Trophoblast cell (in vitro differentiated cells and primary cell): ENCODE data around the gene TNFRSF6B.

Experiments used
- DNase-seq, 2 donors: peaks; one replicate each; pipeline ENCODE4 v3.0.0-alpha.2; 2016
- H2AFZ ChIP-seq: 2 replicates; pipeline ENCODE4 v1.6.1; 2013; ENCODE audit warnings: low read length, moderate library complexity, mild to moderate bottlenecking; ENCODE audit not compliant: insufficient read depth, poor library complexity
- H2AK5ac ChIP-seq: 2 replicates; pipeline ENCODE4 v1.6.1; 2013; ENCODE audit warnings: mild to moderate bottlenecking, low read length
- H2BK120ac ChIP-seq: 2 replicates; pipeline ENCODE4 v1.6.1; 2013; ENCODE audit warnings: low read length, mild to moderate bottlenecking, moderate library complexity; ENCODE audit not compliant: insufficient read depth, poor library complexity
- H2BK12ac ChIP-seq: 2 replicates; pipeline ENCODE4 v1.6.1; 2013; ENCODE audit warnings: mild to moderate bottlenecking, low read length, moderate library complexity
- H2BK5ac ChIP-seq: 2 replicates; pipeline ENCODE4 v1.6.1; 2013; ENCODE audit warnings: low read length, low read depth, moderate library complexity, mild to moderate bottlenecking; ENCODE audit not compliant: poor library complexity
- H3K14ac ChIP-seq: 2 replicates; pipeline ENCODE4 v1.6.1; 2013; ENCODE audit warnings: mild to moderate bottlenecking, low read length
- H3K18ac ChIP-seq: 2 replicates; pipeline ENCODE4 v1.6.1; 2013; ENCODE audit warnings: mild to moderate bottlenecking, low read length
- H3K23ac ChIP-seq: 2 replicates; pipeline ENCODE4 v1.6.1; 2013; ENCODE audit warnings: low read length
- H3K27ac ChIP-seq: 2 replicates; pipeline ENCODE4 v1.5.1; 2013; ENCODE audit warnings: low read depth, mild to moderate bottlenecking, inconsistent platforms, low read length, moderate library complexity
- H3K27me3 ChIP-seq: 2 replicates; pipeline ENCODE4 v1.6.1; 2013; ENCODE audit warnings: inconsistent platforms, mild to moderate bottlenecking, low read length, moderate library complexity; ENCODE audit not compliant: insufficient read depth
- H3K36me3 ChIP-seq, 2 experiments: 1 replicate in 1 of 2; 2 replicates in 1 of 2; pipeline ENCODE4 v1.6.1; 2013; ENCODE audit warnings: low read length in 2 of 2, mild to moderate bottlenecking in 2 of 2, moderate library complexity in 1 of 2; ENCODE audit not compliant: insufficient read depth in 2 of 2, control insufficient read depth in 1 of 2
- H3K4ac ChIP-seq: 2 replicates; pipeline ENCODE4 v1.6.1; 2013; ENCODE audit warnings: low read depth, mild to moderate bottlenecking, low read length, moderate library complexity
- H3K4me1 ChIP-seq, 2 experiments: 1 replicate in 1 of 2; 2 replicates in 1 of 2; pipeline ENCODE4 v1.6.1; 2013; ENCODE audit warnings: low read length in 2 of 2, mild to moderate bottlenecking in 2 of 2, moderate library complexity in 1 of 2; ENCODE audit not compliant: insufficient read depth in 2 of 2, control insufficient read depth in 1 of 2
- H3K4me2 ChIP-seq: 2 replicates; pipeline ENCODE4 v1.6.1; 2013; ENCODE audit warnings: inconsistent platforms, mild to moderate bottlenecking, low read length, moderate library complexity
- H3K4me3 ChIP-seq: 2 replicates; pipeline ENCODE4 v1.5.1; 2013; ENCODE audit warnings: mild to moderate bottlenecking, low read depth, low read length, inconsistent platforms
- H3K79me1 ChIP-seq: one replicate; pipeline ENCODE4 v1.6.1; 2013; ENCODE audit warnings: low read length
- H3K79me2 ChIP-seq: 2 replicates; pipeline ENCODE4 v1.6.1; 2013; ENCODE audit warnings: low read length, mild to moderate bottlenecking; ENCODE audit not compliant: control insufficient read depth, insufficient read depth, poor library complexity
- H3K9ac ChIP-seq: 2 replicates; pipeline ENCODE4 v1.6.1; 2013; ENCODE audit warnings: mild to moderate bottlenecking, low read length
- H3K9me3 ChIP-seq: 2 replicates; pipeline ENCODE4 v1.6.1; 2013; ENCODE audit warnings: low read depth, mild to moderate bottlenecking, control low read depth, inconsistent platforms, low read length; ENCODE audit not compliant: insufficient read depth
- H4K12ac ChIP-seq: 2 replicates; pipeline ENCODE4 v1.6.1; 2013; ENCODE audit warnings: low read depth, mild to moderate bottlenecking, low read length, moderate library complexity
- H4K8ac ChIP-seq: 2 replicates; pipeline ENCODE4 v1.6.1; 2013; ENCODE audit warnings: low read depth, mild to moderate bottlenecking, low read length, moderate library complexity
- H4K91ac ChIP-seq: one replicate; pipeline ENCODE4 v1.6.1; 2013; ENCODE audit warnings: low read depth, mild to moderate bottlenecking, low read length, moderate library complexity
- WGBS: extraction: QIAGEN DNeasy Blood & Tissue Kit; methylation state at CpG from one replicate; pipeline ENCODE4 v1.1.7; 2013; ENCODE audit warnings: missing lambda C conversion rate; ENCODE audit not compliant: insufficient read length, insufficient coverage; ENCODE audit errors: extremely low coverage; 5-methylcytosine and 5-hydroxymethylcytosine counted together

Gene TNFRSF6B

DNA sequence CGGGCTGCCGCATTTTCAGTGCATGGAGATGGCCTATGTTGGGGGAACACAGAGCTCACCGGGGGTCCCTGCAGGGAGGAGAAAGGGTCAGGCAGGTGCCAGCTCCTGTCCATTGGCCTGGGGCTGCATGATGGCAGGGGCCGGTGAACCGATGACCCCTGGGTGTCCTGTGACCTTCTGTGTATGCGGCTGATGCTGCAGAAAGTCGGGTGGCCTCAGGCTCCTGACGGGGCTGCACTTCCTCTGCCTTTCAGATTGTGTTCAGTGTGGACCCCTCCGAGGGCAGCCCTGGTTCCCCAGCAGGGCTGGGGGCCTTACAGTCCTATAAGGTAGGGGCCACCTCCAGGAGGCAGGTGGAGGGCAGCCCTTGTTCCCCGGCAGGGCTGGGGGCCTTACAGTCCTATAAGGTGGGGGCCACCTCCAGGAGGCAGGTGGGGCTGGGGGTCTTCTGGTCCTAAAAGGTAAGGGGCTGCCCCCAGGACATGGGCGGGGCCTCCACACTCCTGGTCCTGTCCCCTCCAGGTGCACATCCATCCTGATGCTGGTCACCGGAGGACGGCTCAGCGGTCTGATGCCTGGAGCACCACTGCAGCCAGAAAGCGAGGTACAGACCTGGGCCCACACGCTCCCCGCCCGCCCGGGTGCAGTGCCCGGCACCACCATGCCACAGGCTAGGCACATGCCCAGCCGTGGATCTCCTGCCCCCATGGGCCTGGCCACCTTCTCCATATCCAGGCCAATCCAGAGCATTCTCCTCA, 11.0 kb upstream of the TNFRSF6B start:
- Histone ChIP-seq H3K36me3 (peaks cover under 1 to 8% of the 10 kb centered on the region in 2 experiments), H3K4me1 (peaks cover 37 to 39% of the 10 kb centered on the region in 2 experiments), H3K27ac (no peak overlapping the region), H2AK5ac (no peak overlapping the region), H2AFZ (no peak overlapping the region), H4K91ac (no peak overlapping the region), H4K12ac (no peak overlapping the region), H3K27me3 (no peaks in the 10 kb centered on the region), H3K18ac (no peak overlapping the region), H3K9me3 (peaks cover 6% of the 10 kb centered on the region), H3K14ac (no peak overlapping the region), H3K23ac (no peak overlapping the region), H2BK12ac (peak overlapping the region; percentile 34), H3K4me3 (no peak overlapping the region), H3K4ac (no peak overlapping the region), H2BK5ac (no peak overlapping the region), H2BK120ac (no peak overlapping the region), H4K8ac (no peak overlapping the region), H3K79me1 (peaks cover 27% of the 10 kb centered on the region), H3K4me2 (no peak overlapping the region), H3K79me2 (peaks cover 6% of the 10 kb centered on the region), H3K9ac (no peak overlapping the region)
- no peak for DNase-seq
- no CpG with 5 or more reads among the region's 21 CpGs for WGBS

DNA sequence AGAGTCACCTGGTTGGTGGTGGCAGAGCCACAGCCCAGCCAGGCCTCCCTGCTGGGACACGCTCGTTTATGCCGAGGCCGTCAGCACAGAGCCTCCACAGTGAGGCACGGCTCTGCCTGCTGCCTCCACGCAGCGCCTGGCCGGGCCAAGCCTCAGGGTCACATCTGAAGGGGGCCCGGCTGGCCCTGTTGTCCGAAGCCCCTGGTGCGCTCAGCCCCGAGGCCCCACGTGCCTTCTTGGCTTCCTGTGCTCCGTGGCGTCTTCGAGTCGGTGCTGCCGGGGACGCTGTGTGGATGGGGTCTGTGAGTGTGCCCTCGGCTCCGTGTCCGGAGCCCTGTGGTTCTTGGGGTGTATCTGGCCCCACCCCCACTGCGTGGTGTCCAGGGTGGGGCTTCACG, 10.4 kb upstream of the TNFRSF6B start:
- peak overlapping the region; percentile 33 for H2BK120ac ChIP-seq

DNA sequence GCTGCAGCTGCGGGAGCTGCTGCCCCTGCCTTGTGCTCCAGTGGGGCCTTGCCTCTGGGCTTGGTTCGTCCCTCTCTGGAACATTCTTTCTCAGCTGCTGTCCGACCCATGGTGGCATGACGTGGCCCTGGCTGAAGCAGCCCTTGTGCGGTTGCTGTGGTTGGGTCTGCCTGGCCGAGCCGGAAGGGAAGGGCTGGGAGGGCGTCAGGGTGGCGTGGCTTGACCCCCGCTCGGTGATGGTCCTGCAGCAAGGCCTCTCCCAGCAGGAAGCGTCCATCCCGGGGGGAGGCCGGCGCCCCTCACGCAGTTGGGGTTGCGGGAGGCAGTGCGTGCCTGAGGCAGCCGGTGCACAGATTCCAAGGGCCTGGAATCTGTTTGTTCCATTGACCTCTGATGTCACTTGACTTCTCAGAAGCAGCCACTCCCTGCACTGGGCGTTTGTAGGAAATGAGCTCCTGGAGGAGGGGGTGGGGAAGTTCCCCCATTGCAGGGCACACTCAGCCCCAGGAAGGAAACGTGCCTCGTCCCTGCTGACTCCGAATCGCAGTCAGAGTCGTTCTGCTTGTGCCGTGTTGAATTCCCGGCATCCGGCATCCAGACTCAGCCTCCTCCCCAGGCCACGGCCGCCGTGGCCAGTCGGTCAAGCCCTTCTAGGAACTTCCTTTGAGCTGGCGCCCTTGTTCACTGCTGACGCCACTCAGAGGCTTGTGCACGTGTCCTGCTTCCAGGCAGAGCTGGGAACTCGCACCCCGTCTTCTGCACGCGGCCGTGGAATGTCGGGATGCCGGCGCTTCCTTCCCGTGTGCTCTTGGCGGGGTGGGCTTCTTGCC, 9.7 kb upstream of the TNFRSF6B start:
- H3K9ac ChIP-seq = no peak overlapping the region
- H2AK5ac ChIP-seq = peak overlapping the region; percentile 5
- peak overlapping the region; percentile 28 for H4K91ac ChIP-seq
- no peak overlapping the region for H3K4ac ChIP-seq
- H3K79me2 ChIP-seq = peaks cover 4% of the 10 kb centered on the region
- peaks cover 23% of the 10 kb centered on the region for H3K79me1 ChIP-seq
- H3K36me3 ChIP-seq = peaks cover 0 to 2% of the 10 kb centered on the region in 2 experiments
- peak overlapping the region; percentile 13 for H2BK5ac ChIP-seq
- H3K4me1 ChIP-seq = peaks cover 32 to 34% of the 10 kb centered on the region in 2 experiments
- H3K4me2 ChIP-seq = no peak overlapping the region
- H3K23ac ChIP-seq = no peak overlapping the region
- peak; percentile 81 to 88 for DNase-seq
- H2AFZ ChIP-seq = no peak overlapping the region
- H3K27me3 ChIP-seq = no peaks in the 10 kb centered on the region
- WGBS = no CpG with 5 or more reads among the region's 45 CpGs
- no peak overlapping the region for H3K4me3 ChIP-seq
- peak overlapping the region; percentile 36 for H3K14ac ChIP-seq
- H2BK120ac ChIP-seq = peak overlapping the region; percentile 33
- peak overlapping the region; percentile 43 for H3K27ac ChIP-seq
- no peak overlapping the region for H4K12ac ChIP-seq
- peak overlapping the region; percentile 0 for H3K18ac ChIP-seq
- peaks cover 3% of the 10 kb centered on the region for H3K9me3 ChIP-seq
- peak overlapping the region; percentile 5 for H4K8ac ChIP-seq
- H2BK12ac ChIP-seq = peak overlapping the region; percentile 2

More for the DNA sequence above, 10.4 kb upstream of the TNFRSF6B start:
- Histone ChIP-seq H2AK5ac (peak overlapping the region; percentile 5), H3K79me1 (peaks cover 27% of the 10 kb centered on the region), H4K12ac (no peak overlapping the region), H3K4ac (no peak overlapping the region), H3K9ac (no peak overlapping the region), H2BK12ac (peak overlapping the region; percentile 34), H3K4me2 (no peak overlapping the region), H3K4me3 (no peak overlapping the region), H3K27me3 (no peaks in the 10 kb centered on the region), H3K14ac (peak overlapping the region; percentile 7), H3K4me1 (peaks cover 37 to 39% of the 10 kb centered on the region in 2 experiments), H4K8ac (peak overlapping the region; percentile 5), H3K18ac (peak overlapping the region; percentile 0), H3K79me2 (peaks cover 6% of the 10 kb centered on the region), H3K23ac (no peak overlapping the region), H3K9me3 (peaks cover 6% of the 10 kb centered on the region), H3K36me3 (peaks cover 0 to 7% of the 10 kb centered on the region in 2 experiments), H4K91ac (peak overlapping the region; percentile 28), H2AFZ (no peak overlapping the region), H3K27ac (peak overlapping the region; percentile 30), H2BK5ac (no peak overlapping the region)
- no CpG with 5 or more reads among the region's 24 CpGs for WGBS
- DNase-seq = no peak

DNA sequence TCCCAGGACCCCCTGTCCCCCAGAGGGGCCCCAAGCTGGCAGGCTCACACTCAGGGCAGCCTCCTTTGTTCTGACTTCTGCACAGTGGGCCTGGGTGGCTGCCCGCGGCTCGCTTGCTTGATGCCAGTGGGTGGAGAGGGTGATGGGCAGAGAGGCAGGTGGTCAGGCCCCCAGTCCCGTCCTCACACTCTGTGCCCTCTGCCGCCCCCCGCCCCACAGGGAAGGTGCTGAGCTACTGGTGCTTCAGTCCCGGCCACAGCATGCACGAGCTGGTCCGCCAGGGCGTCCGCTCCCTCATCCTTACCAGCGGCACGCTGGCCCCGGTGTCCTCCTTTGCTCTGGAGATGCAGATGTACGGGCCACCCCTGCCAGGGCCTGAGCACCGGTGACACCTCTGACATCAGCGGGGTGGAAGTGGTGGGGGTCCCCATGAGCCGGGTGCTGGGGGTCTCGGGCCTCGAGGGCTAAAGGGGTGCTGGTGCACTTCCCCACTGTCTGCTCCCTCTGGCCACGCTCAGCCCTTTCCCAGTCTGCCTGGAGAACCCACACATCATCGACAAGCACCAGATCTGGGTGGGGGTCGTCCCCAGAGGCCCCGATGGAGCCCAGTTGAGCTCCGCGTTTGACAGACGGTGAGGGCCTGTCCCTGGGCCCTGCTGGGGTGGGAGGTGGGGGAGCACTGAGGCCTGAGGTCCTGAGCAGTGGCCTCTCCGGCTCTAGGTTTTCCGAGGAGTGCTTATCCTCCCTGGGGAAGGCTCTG, 8.9 kb upstream of the TNFRSF6B start:
- Histone ChIP-seq H3K23ac (no peak overlapping the region), H3K14ac (peak overlapping the region; percentile 36), H3K9me3 (peaks cover 1% of the 10 kb centered on the region), H3K27me3 (no peaks in the 10 kb centered on the region), H4K12ac (no peak overlapping the region), H4K8ac (peak overlapping the region; percentile 1), H2AFZ (peak overlapping the region; percentile 12), H2BK5ac (peak overlapping the region; percentile 13), H2BK120ac (peak overlapping the region; percentile 18), H3K36me3 (peaks cover 0 to 2% of the 10 kb centered on the region in 2 experiments), H3K18ac (no peak overlapping the region), H4K91ac (peak overlapping the region; percentile 10), H3K79me1 (peaks cover 19% of the 10 kb centered on the region), H3K27ac (peak overlapping the region; percentile 43), H3K4ac (no peak overlapping the region), H3K79me2 (peaks cover 2% of the 10 kb centered on the region), H3K4me2 (no peak overlapping the region), H3K4me1 (peaks cover 28 to 29% of the 10 kb centered on the region in 2 experiments), H2AK5ac (peak overlapping the region; percentile 40), H3K9ac (no peak overlapping the region), H3K4me3 (no peak overlapping the region), H2BK12ac (peak overlapping the region; percentile 42)
- no CpG with 5 or more reads among the region's 29 CpGs for WGBS
- no peak for DNase-seq
